H9 (cell line): ENCODE results near the gene SART1. TPM values are rescaled to one million over a fixed set of nuclear protein-coding genes. Genes with fewer than 3 reads are reported as not detected.

Experiments used
- DNase-seq: peaks from one replicate; pipeline ENCODE4 v3.0.0-alpha.2; 2017
- H2AFZ ChIP-seq: one replicate; pipeline ENCODE4 v1.6.1; 2013; ENCODE audit warnings: mild to moderate bottlenecking, low read length, control low read depth, moderate library complexity
- H2AK5ac ChIP-seq: 2 replicates; pipeline ENCODE4 v1.6.1; 2013; ENCODE audit warnings: low read length, control low read depth, mixed read lengths; ENCODE audit not compliant: insufficient read length
- H2BK120ac ChIP-seq: one replicate; pipeline ENCODE4 v1.6.1; 2013; ENCODE audit warnings: low read depth, mild to moderate bottlenecking, low read length, control low read depth, inconsistent platforms; ENCODE audit not compliant: poor library complexity, severe bottlenecking
- H2BK12ac ChIP-seq: 2 replicates; pipeline ENCODE4 v1.6.1; 2013; ENCODE audit warnings: low read length, control low read depth, mixed read lengths, low read depth; ENCODE audit not compliant: insufficient read length
- H2BK15ac ChIP-seq: 2 replicates; pipeline ENCODE4 v1.6.1; 2013; ENCODE audit warnings: low read depth, low read length, control low read depth
- H2BK20ac ChIP-seq: one replicate; pipeline ENCODE4 v1.6.1; 2013; ENCODE audit warnings: low read depth, mild to moderate bottlenecking, low read length, control low read depth, inconsistent platforms; ENCODE audit not compliant: poor library complexity, severe bottlenecking
- H2BK5ac ChIP-seq: 2 replicates; pipeline ENCODE4 v1.6.1; 2013; ENCODE audit warnings: low read length, control low read depth, mixed read lengths; ENCODE audit not compliant: insufficient read length
- H3K14ac ChIP-seq: 2 replicates; pipeline ENCODE4 v1.6.1; 2013; ENCODE audit warnings: low read length, control low read depth; ENCODE audit not compliant: insufficient read depth
- H3K18ac ChIP-seq: 2 replicates; pipeline ENCODE4 v1.6.1; 2013; ENCODE audit warnings: low read depth, mild to moderate bottlenecking, mixed read lengths, low read length, control low read depth; ENCODE audit not compliant: insufficient read length
- H3K23ac ChIP-seq: 2 replicates; pipeline ENCODE4 v1.6.1; 2013; ENCODE audit warnings: low read length, control low read depth, mixed read lengths, low read depth; ENCODE audit not compliant: insufficient read length
- H3K23me2 ChIP-seq: 2 replicates; pipeline ENCODE4 v1.6.1; 2013; ENCODE audit warnings: low read depth, mild to moderate bottlenecking, mixed read lengths, low read length, control low read depth; ENCODE audit not compliant: insufficient read length, poor library complexity, severe bottlenecking
- H3K27ac ChIP-seq: 2 replicates; pipeline ENCODE4 v1.5.1; 2013; ENCODE audit warnings: low read length, control low read depth, mixed read lengths, low read depth; ENCODE audit not compliant: insufficient read length
- H3K27me3 ChIP-seq: 2 replicates; pipeline ENCODE4 v1.6.1; 2013; ENCODE audit warnings: low read length, control low read depth, inconsistent platforms; ENCODE audit not compliant: insufficient read depth
- H3K4ac ChIP-seq: 2 replicates; pipeline ENCODE4 v1.6.1; 2013; ENCODE audit warnings: low read depth, mild to moderate bottlenecking, control low read depth, inconsistent platforms, low read length, moderate library complexity
- H3K4me1 ChIP-seq: 2 replicates; pipeline ENCODE4 v1.6.1; 2013; ENCODE audit warnings: low read length, control low read depth, inconsistent platforms; ENCODE audit not compliant: insufficient read depth
- H3K4me2 ChIP-seq: 2 replicates; pipeline ENCODE4 v1.6.1; 2013; ENCODE audit warnings: low read length, control low read depth, mixed read lengths; ENCODE audit not compliant: insufficient read length, insufficient read depth
- H3K56ac ChIP-seq: 2 replicates; pipeline ENCODE4 v1.6.1; 2013; ENCODE audit warnings: low read depth, mild to moderate bottlenecking, mixed read lengths, low read length, control low read depth; ENCODE audit not compliant: insufficient read length
- H3K79me1 ChIP-seq: 2 replicates; pipeline ENCODE4 v1.6.1; 2013; ENCODE audit warnings: low read depth, mild to moderate bottlenecking, moderate library complexity, low read length, control low read depth, inconsistent platforms; ENCODE audit not compliant: insufficient read depth, poor library complexity, severe bottlenecking
- H3K79me2 ChIP-seq: 2 replicates; pipeline ENCODE4 v1.6.1; 2013; ENCODE audit warnings: low read length, control low read depth, inconsistent platforms; ENCODE audit not compliant: insufficient read depth
- H3K9ac ChIP-seq: 2 replicates; pipeline ENCODE4 v1.6.1; 2013; ENCODE audit warnings: low read length, control low read depth, mixed read lengths; ENCODE audit not compliant: insufficient read length; ENCODE audit errors: extremely low read depth
- H3K9me3 ChIP-seq: one replicate; pipeline ENCODE4 v1.6.1; 2013; ENCODE audit warnings: low read depth, low read length, inconsistent platforms; ENCODE audit not compliant: control insufficient read depth
- H3T11ph ChIP-seq: one replicate; pipeline ENCODE4 v1.6.1; 2013; ENCODE audit warnings: mild to moderate bottlenecking, low read length, control low read depth, inconsistent platforms
- H4K20me1 ChIP-seq: one replicate; pipeline ENCODE4 v1.6.1; 2013; ENCODE audit not compliant: control insufficient read depth, insufficient read length, insufficient read depth
- H4K5ac ChIP-seq: 2 replicates; pipeline ENCODE4 v1.6.1; 2013; ENCODE audit warnings: low read depth, mild to moderate bottlenecking, mixed read lengths, low read length, control low read depth; ENCODE audit not compliant: insufficient read length
- H4K8ac ChIP-seq: replicated peaks from 2 replicates; pipeline ENCODE4 v1.6.1; 2013; ENCODE audit warnings: low read length, control low read depth, mixed read lengths, low read depth; ENCODE audit not compliant: insufficient read length
- H4K91ac ChIP-seq: 2 replicates; pipeline ENCODE4 v1.6.1; 2013; ENCODE audit warnings: low read depth, mild to moderate bottlenecking, moderate library complexity, mixed read lengths, low read length, control low read depth; ENCODE audit not compliant: insufficient read length
- H3K27ac Mint-ChIP-seq, 3 experiments: 2 replicates in 2 of 3; 3 replicates in 1 of 3; pipeline ENCODE4 v1.8.0; 2020 to 2021; ENCODE audit warnings: mixed read lengths in 3 of 3, mild to moderate bottlenecking in 1 of 3, moderate library complexity in 1 of 3
- H3K27me3 Mint-ChIP-seq: 2 replicates; pipeline ENCODE4 v1.8.0; 2021; ENCODE audit warnings: low read depth, mild to moderate bottlenecking, moderate library complexity, mixed read lengths
- H3K36me3 Mint-ChIP-seq, 3 experiments: 2 replicates in 2 of 3; 3 replicates in 1 of 3; pipeline ENCODE4 v1.8.0; 2020 to 2021; ENCODE audit warnings: low read depth in 3 of 3, mixed read lengths in 3 of 3; ENCODE audit not compliant: insufficient read depth in 1 of 3
- H3K4me1 Mint-ChIP-seq, 2 experiments: 2 replicates each; pipeline ENCODE4 v1.8.0; 2020; ENCODE audit warnings: mixed read lengths in 2 of 2
- H3K4me3 Mint-ChIP-seq, 2 experiments: 2 replicates in 1 of 2; 3 replicates in 1 of 2; pipeline ENCODE4 v1.8.0; 2020 to 2021; ENCODE audit warnings: mild to moderate bottlenecking in 2 of 2, mixed read lengths in 2 of 2, moderate library complexity in 1 of 2
- H3K9me3 Mint-ChIP-seq, 2 experiments: 2 replicates in 1 of 2; 3 replicates in 1 of 2; pipeline ENCODE4 v1.8.0; 2020; ENCODE audit warnings: mild to moderate bottlenecking in 2 of 2, mixed read lengths in 2 of 2, moderate library complexity in 1 of 2
- CTCF ChIP-seq: fragments of 200-600 bp; sonication (generic); conservative IDR thresholded peaks from 3 replicates; pipeline ENCODE4 v1.8.0; 2021; ENCODE audit warnings: antibody characterized with exemption, mild to moderate bottlenecking
- WGBS: extraction: QIAGEN DNeasy Blood & Tissue Kit; methylation state at CpG from one replicate; pipeline ENCODE4 v1.1.7; 2013; ENCODE audit warnings: missing lambda C conversion rate, low lambda C conversion rate, mixed read lengths; ENCODE audit not compliant: insufficient read length; ENCODE audit errors: extremely low coverage; 5-methylcytosine and 5-hydroxymethylcytosine counted together
- total RNA-seq: library from RNA; stranded (reverse); gene quantifications from 2 replicates; pipeline ENCODE4 v1.2.1, GENCODE V29; 2021

The SART1 gene
- total RNA-seq, 1 experiment from 2014 or later: 52.0 TPM

- Histone ChIP-seq H3K23me2 (peaks cover 3% of the 10 kb centered on the region), H2BK120ac (no peak overlapping the region), H3K4me1 (no peaks in the 10 kb centered on the region), H3K56ac (no peak overlapping the region), H2BK5ac (no peak overlapping the region), H3K4me2 (no peak overlapping the region), H3K9me3 (no peaks in the 10 kb centered on the region), H4K8ac (no peak overlapping the region), H4K20me1 (no peaks in the 10 kb centered on the region), H3K14ac (no peak overlapping the region), H3K27ac (no peak overlapping the region), H2AFZ (no peak overlapping the region), H3K79me1 (no peaks in the 10 kb centered on the region), H2BK12ac (no peak overlapping the region), H3K9ac (no peak overlapping the region), H3K23ac (no peak overlapping the region), H2BK15ac (no peak overlapping the region), H3K79me2 (no peaks in the 10 kb centered on the region), H3T11ph (no peak overlapping the region), H2BK20ac (no peak overlapping the region), H2AK5ac (no peak overlapping the region), H4K91ac (no peak overlapping the region), H4K5ac (no peak overlapping the region), H3K18ac (no peak overlapping the region), H3K4ac (no peak overlapping the region), H3K27me3 (no peaks in the 10 kb centered on the region)
- Mint-ChIP-seq H3K36me3 (no peaks in the 10 kb centered on the region; a peak in 1 of 7 replicates), H3K4me1 (peaks cover 0 to 2% of the 10 kb centered on the region in 2 experiments; a peak in 1 of 4 replicates), H3K27me3 (peaks cover 14% of the 10 kb centered on the region), H3K9me3 (no peaks in the 10 kb centered on the region), H3K4me3 (no peak overlapping the region), H3K27ac (no peak overlapping the region)
- WGBS: no CpG with 5 or more reads among the region's 4 CpGs
- no peak for DNase-seq
- no peak for TF ChIP-seq CTCF
Observed at GRCh38 chr11:66017321-66017720, 55.8 kb downstream of the SART1 start.
